RCC 7860 (cell line): ENCODE data around the gene ZW10.
"Not testable (repeated sequence)": the region's sequence is repeated elsewhere in the genome, so short reads cannot be mapped to it uniquely, and the experiment has no call there.

ENCODE experiments used
- DNase-seq: peaks from one replicate; pipeline ENCODE4 v3.0.0-alpha.2; 2015; ENCODE audit warnings: low spot score
- FAIRE-seq: peaks from 2 replicates; lab custom pipeline; 2012; peaks lifted over from hg19 to GRCh38; lab: Jason Lieb, UNC

ZW10 gene

GRCh38 chr11:113773416-113774173, at the start of gene ZW10:
TSS of gene ZW10 (minus strand) at chr11:113773692. CDS start at chr11:113773666, 26 bp downstream.
- peak; percentile 63 for FAIRE-seq

GRCh38 chr11:113818426-113818825, 44.9 kb upstream of the ZW10 start:
- no peak for FAIRE-seq

More at GRCh38 chr11:113773416-113774173, at the start of gene ZW10:
- DNase-seq = peak; percentile 82

GRCh38 chr11:113817626-113818025, 44.1 kb upstream of the ZW10 start:
- no peak for DNase-seq
- no peak for FAIRE-seq

More at GRCh38 chr11:113818426-113818825, 44.9 kb upstream of the ZW10 start:
- no peak for DNase-seq

GRCh38 chr11:113817162-113817561, 43.7 kb upstream of the ZW10 start:
- DNase-seq = no peak
- no peak for FAIRE-seq

- FAIRE-seq = no peak
- DNase-seq = no peak
Measured at GRCh38 chr11:113814181-113814580, 40.7 kb upstream of the ZW10 start.

GRCh38 chr11:113808931-113809330, 35.4 kb upstream of the ZW10 start:
- FAIRE-seq = no peak
- no peak for DNase-seq

GRCh38 chr11:113806406-113806805, 32.9 kb upstream of the ZW10 start:
- DNase-seq (peak; percentile 9), FAIRE-seq (no peak)

- no peak for FAIRE-seq
- no peak for DNase-seq
Measured at GRCh38 chr11:113805640-113806039, 32.1 kb upstream of the ZW10 start.

- no peak for FAIRE-seq
- DNase-seq = no peak
Measured at GRCh38 chr11:113802621-113803020, 29.1 kb upstream of the ZW10 start.

GRCh38 chr11:113796663-113797259, 23.3 kb upstream of the ZW10 start:
- DNase-seq (peak; percentile 15), FAIRE-seq (no peak)

- no peak for FAIRE-seq
Measured at GRCh38 chr11:113789675-113790320, 16.3 kb upstream of the ZW10 start.

GRCh38 chr11:113789016-113789415, 15.5 kb upstream of the ZW10 start:
- not testable (repeated sequence) for FAIRE-seq, DNase-seq

More at GRCh38 chr11:113789675-113790320, 16.3 kb upstream of the ZW10 start:
- no peak for DNase-seq

- DNase-seq (no peak), FAIRE-seq (no peak)
Measured at GRCh38 chr11:113782134-113782533, 8.6 kb upstream of the ZW10 start.

GRCh38 chr11:113781682-113782081, 8.2 kb upstream of the ZW10 start:
- DNase-seq (no peak), FAIRE-seq (no peak)

- FAIRE-seq (no peak), DNase-seq (no peak)
Measured at GRCh38 chr11:113779496-113779895, 6.0 kb upstream of the ZW10 start, which contains the start of gene CLDN25. TSS of gene CLDN25 (plus strand) at chr11:113779796. CDS start at chr11:113779796, 0 bp downstream.

GRCh38 chr11:113778111-113778910, 4.8 kb upstream of the ZW10 start:
- FAIRE-seq (no peak), DNase-seq (peak; percentile 21)

GRCh38 chr11:113774174-113774503, 647 bp upstream of the ZW10 start:
- no peak for FAIRE-seq
- no peak for DNase-seq

- DNase-seq = no peak
- FAIRE-seq = no peak
Measured at GRCh38 chr11:113773092-113773415, 438 bp downstream of the ZW10 start.

- DNase-seq (no peak), FAIRE-seq (no peak)
Measured at GRCh38 chr11:113771964-113772363, 1.5 kb downstream of the ZW10 start.

GRCh38 chr11:113764527-113765219, 8.8 kb downstream of the ZW10 start:
- no peak for FAIRE-seq
- no peak for DNase-seq
